Measurements from ENCODE around the gene PCNP. TPM values are rescaled to one million over a fixed set of nuclear protein-coding genes. Genes with fewer than 3 reads are reported as not detected.

Gene PCNP
- polyA plus RNA-seq, 1 experiment = 25.9 TPM

GRCh38 chr3:101530686-101531047 is 43.3 kb upstream of the PCNP start:
- TF ChIP-seq CTCF (IDR thresholded peaks at IDR 0.05; ENCODE audit: insufficient read depth, low read depth, low read length) = no peak
- POLR2A ChIA-PET = interaction anchor here (0.6 kb wide), 1 partner anchor 1214 kb away, joined by 3 read pairs; no protein-coding TSS in a partner anchor
- CTCF ChIA-PET = interaction anchor here (0.7 kb wide), 1 partner anchor 9 kb away, joined by 3 read pairs; no protein-coding TSS in a partner anchor
- Histone ChIP-seq H3K36me3 (ENCODE audit: control insufficient read depth, insufficient read depth, low read length) (no peaks in the 10 kb centered on the region), H3K27me3 (ENCODE audit: control insufficient read depth, insufficient read depth, low read length) (0 out of 2 replicates have a peak, but pooled peaks cover 1% of the 10 kb centered on the region), H3K4me3 (ENCODE audit: low read depth, low read length) (no peak overlapping the region)
- no peak for DNase-seq (ENCODE audit: low read depth)

GRCh38 chr3:101531473-101532086 is 42.4 kb upstream of the PCNP start:
- Histone ChIP-seq H3K36me3 (ENCODE audit: control insufficient read depth, insufficient read depth, low read length) (no peaks in the 10 kb centered on the region), H3K27me3 (ENCODE audit: control insufficient read depth, insufficient read depth, low read length) (peaks cover 3% of the 10 kb centered on the region; the same call in 1 of the 2 replicates), H3K4me3 (ENCODE audit: low read depth, low read length) (no peak overlapping the region)
- ChIA-PET POLR2A (no interaction called here), CTCF (no interaction called here)
- TF ChIP-seq CTCF (IDR thresholded peaks at IDR 0.05; ENCODE audit: insufficient read depth, low read depth, low read length) = no peak
- no peak for DNase-seq (ENCODE audit: low read depth)

GRCh38 chr3:101532783-101533602 is 41.0 kb upstream of the PCNP start:
- CTCF ChIA-PET = no interaction called here
- H3K4me3 ChIP-seq (ENCODE audit: low read depth, low read length) = no peak overlapping the region
- H3K27me3 ChIP-seq (ENCODE audit: control insufficient read depth, insufficient read depth, low read length) = peaks cover 3% of the 10 kb centered on the region; the same call in 1 of the 2 replicates
- no peak for DNase-seq (ENCODE audit: low read depth)
- TF ChIP-seq CTCF (IDR thresholded peaks at IDR 0.05; ENCODE audit: insufficient read depth, low read depth, low read length) = no peak
- POLR2A ChIA-PET = no interaction called here
- no peaks in the 10 kb centered on the region for H3K36me3 ChIP-seq (ENCODE audit: control insufficient read depth, insufficient read depth, low read length)

GRCh38 chr3:101533603-101533968 is 40.4 kb upstream of the PCNP start:
- H3K4me3 ChIP-seq (ENCODE audit: low read depth, low read length) = no peak overlapping the region
- H3K36me3 ChIP-seq (ENCODE audit: control insufficient read depth, insufficient read depth, low read length) = no peaks in the 10 kb centered on the region
- ChIA-PET POLR2A (no interaction called here), CTCF (no interaction called here)
- TF ChIP-seq CTCF (IDR thresholded peaks at IDR 0.05; ENCODE audit: insufficient read depth, low read depth, low read length) = no peak
- no peak for DNase-seq (ENCODE audit: low read depth)
- peaks cover 3% of the 10 kb centered on the region; the same call in 1 of the 2 replicates for H3K27me3 ChIP-seq (ENCODE audit: control insufficient read depth, insufficient read depth, low read length)

- ChIA-PET POLR2A (no interaction called here), CTCF (interaction anchor here (1.2 kb wide), 1 partner anchor 16 kb away, joined by 4 read pairs; no protein-coding TSS in a partner anchor)
- TF ChIP-seq CTCF (IDR thresholded peaks at IDR 0.05; ENCODE audit: insufficient read depth, low read depth, low read length) = no peak
- DNase-seq (ENCODE audit: low read depth) = no peak
- Histone ChIP-seq H3K4me3 (ENCODE audit: low read depth, low read length) (no peak overlapping the region), H3K36me3 (ENCODE audit: control insufficient read depth, insufficient read depth, low read length) (no peaks in the 10 kb centered on the region), H3K27me3 (ENCODE audit: control insufficient read depth, insufficient read depth, low read length) (peaks cover 3% of the 10 kb centered on the region; the same call in 1 of the 2 replicates)
Measured at GRCh38 chr3:101535221-101535620, 38.8 kb upstream of the PCNP start.
